DMS 273 treated with DMSO at 0.1 percent for 48 hours (cell line): Measurements from ENCODE around the gene GULP1.

Experiments
- DNase-seq: peaks from one replicate; lab custom pipeline; 2025; lab: John Stamatoyannopoulos, UW

Gene GULP1

GRCh38 chr2:188477564-188478103 lies 186.0 kb downstream of the GULP1 start:
- no peak for DNase-seq

GRCh38 chr2:188478724-188479123 lies 187.1 kb downstream of the GULP1 start:
- DNase-seq: no peak

- DNase-seq: no peak
These were observed 189.8 kb downstream of the GULP1 start for GRCh38 chr2:188481474-188481873.

GRCh38 chr2:188485496-188485895 lies 193.8 kb downstream of the GULP1 start:
- DNase-seq: no peak

GRCh38 chr2:188492751-188493150 lies 201.1 kb downstream of the GULP1 start:
- DNase-seq: no peak

GRCh38 chr2:188494906-188495305 lies 203.2 kb downstream of the GULP1 start:
- no peak for DNase-seq

- no peak for DNase-seq
These were observed 204.3 kb downstream of the GULP1 start for GRCh38 chr2:188495969-188496431.

- DNase-seq: no peak
These were observed 206.1 kb downstream of the GULP1 start for GRCh38 chr2:188497726-188498125.

- no peak for DNase-seq
These were observed 212.3 kb downstream of the GULP1 start for GRCh38 chr2:188503975-188504374.

- DNase-seq: no peak
These were observed 215.2 kb downstream of the GULP1 start for GRCh38 chr2:188506843-188507242.

- no peak for DNase-seq
These were observed 219.7 kb downstream of the GULP1 start for GRCh38 chr2:188511346-188511745.

- DNase-seq: no peak
These were observed 220.8 kb downstream of the GULP1 start for GRCh38 chr2:188512456-188512855.

- no peak for DNase-seq
These were observed 224.2 kb downstream of the GULP1 start for GRCh38 chr2:188515918-188516317.

- no peak for DNase-seq
These were observed 226.0 kb downstream of the GULP1 start for GRCh38 chr2:188517549-188518215.

GRCh38 chr2:188518381-188518780 lies 226.7 kb downstream of the GULP1 start:
- no peak for DNase-seq

GRCh38 chr2:188519136-188519535 lies 227.5 kb downstream of the GULP1 start:
- DNase-seq: no peak

- DNase-seq: no peak
These were observed 230.8 kb downstream of the GULP1 start for GRCh38 chr2:188522517-188522916.

GRCh38 chr2:188523919-188524318 lies 232.2 kb downstream of the GULP1 start:
- DNase-seq: no peak

GRCh38 chr2:188524519-188525113 lies 232.9 kb downstream of the GULP1 start:
- peak; percentile 19 for DNase-seq

- DNase-seq: no peak
These were observed 235.0 kb downstream of the GULP1 start for GRCh38 chr2:188526701-188527100.

- DNase-seq: no peak
These were observed 235.5 kb downstream of the GULP1 start for GRCh38 chr2:188527141-188527540.

- DNase-seq: no peak
These were observed 235.9 kb downstream of the GULP1 start for GRCh38 chr2:188527581-188527993.

- DNase-seq: no peak
These were observed 238.0 kb downstream of the GULP1 start for GRCh38 chr2:188529710-188530109.

- DNase-seq: no peak
These were observed 243.2 kb downstream of the GULP1 start for GRCh38 chr2:188534875-188535274.
